Measurements from ENCODE around the gene ZBTB18. TPM values are rescaled to one million over a fixed set of nuclear protein-coding genes. Genes with fewer than 3 reads are reported as not detected.

ZBTB18 gene
- polyA plus RNA-seq, 3 donors, result 3.0 to 45.5 (median 3.6) TPM

DNA sequence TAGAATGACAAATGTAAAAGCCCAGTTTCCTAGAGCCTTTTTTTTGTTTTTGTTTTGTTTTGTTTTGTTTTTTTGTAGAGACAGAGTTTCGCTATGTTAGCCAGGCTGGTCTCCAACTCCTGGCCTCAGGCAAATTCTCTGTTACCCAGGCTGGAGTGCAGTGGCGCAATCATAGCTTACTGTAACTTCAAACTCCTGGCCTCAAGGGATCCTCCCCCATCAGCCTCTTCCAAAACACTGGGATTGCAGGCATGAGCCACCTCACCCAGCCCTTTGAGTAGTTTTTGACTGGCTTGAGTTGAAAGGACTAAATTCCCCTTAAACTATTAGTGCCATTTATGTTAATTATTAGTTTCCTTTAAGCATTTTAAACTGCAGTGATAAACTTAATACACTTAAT is 28.8 kb upstream of the ZBTB18 start:
- H3K4me3 Mint-ChIP-seq, result no peak overlapping the region
- H3K79me2 ChIP-seq (ENCODE audit: insufficient read depth, low read length), result no peaks in the 10 kb centered on the region
- no peaks in the 10 kb centered on the region for H3K36me3 Mint-ChIP-seq
- H3K27me3 Mint-ChIP-seq (ENCODE audit: low read depth in 3 of 3), result peaks cover 2 to 5% (median 4%) of the 10 kb centered on the region in 3 donors
- H3K27ac Mint-ChIP-seq, result no peak overlapping the region
- no peak for DNase-seq
- peaks cover 10% of the 10 kb centered on the region for H3K4me1 Mint-ChIP-seq
- peaks cover 0 to 3% (median 0%) of the 10 kb centered on the region in 7 donors for H3K9me3 Mint-ChIP-seq
- intact Hi-C loops (cut with micrococcal nuclease), result no loop called here
- H3K27me3 ChIP-seq (ENCODE audit: control insufficient read depth in 2 of 2, insufficient read depth in 2 of 2, low read length in 2 of 2), result no peaks in the 10 kb centered on the region
- no peak overlapping the region for H2AFZ ChIP-seq (ENCODE audit: insufficient read depth, low read depth, low read length, poor library complexity, severe bottlenecking)
- H3K4me1 ChIP-seq (ENCODE audit: control insufficient read depth in 1 of 2, insufficient read depth in 2 of 2, low read length in 2 of 2), result peaks cover 2 to 8% of the 10 kb centered on the region in 2 donors
- no peak overlapping the region for H3K4me3 ChIP-seq (replicated peaks in 1 of 3; ENCODE audit: low read depth in 2 of 3, low read length in 3 of 3)
- TF ChIP-seq, protein P1, sequence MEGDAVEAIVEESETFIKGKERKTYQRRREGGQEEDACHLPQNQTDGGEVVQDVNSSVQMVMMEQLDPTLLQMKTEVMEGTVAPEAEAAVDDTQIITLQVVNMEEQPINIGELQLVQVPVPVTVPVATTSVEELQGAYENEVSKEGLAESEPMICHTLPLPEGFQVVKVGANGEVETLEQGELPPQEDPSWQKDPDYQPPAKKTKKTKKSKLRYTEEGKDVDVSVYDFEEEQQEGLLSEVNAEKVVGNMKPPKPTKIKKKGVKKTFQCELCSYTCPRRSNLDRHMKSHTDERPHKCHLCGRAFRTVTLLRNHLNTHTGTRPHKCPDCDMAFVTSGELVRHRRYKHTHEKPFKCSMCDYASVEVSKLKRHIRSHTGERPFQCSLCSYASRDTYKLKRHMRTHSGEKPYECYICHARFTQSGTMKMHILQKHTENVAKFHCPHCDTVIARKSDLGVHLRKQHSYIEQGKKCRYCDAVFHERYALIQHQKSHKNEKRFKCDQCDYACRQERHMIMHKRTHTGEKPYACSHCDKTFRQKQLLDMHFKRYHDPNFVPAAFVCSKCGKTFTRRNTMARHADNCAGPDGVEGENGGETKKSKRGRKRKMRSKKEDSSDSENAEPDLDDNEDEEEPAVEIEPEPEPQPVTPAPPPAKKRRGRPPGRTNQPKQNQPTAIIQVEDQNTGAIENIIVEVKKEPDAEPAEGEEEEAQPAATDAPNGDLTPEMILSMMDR (IDR thresholded peaks at IDR 0.05), result no peak
- H3K9me3 ChIP-seq (replicated peaks in 1 of 2; ENCODE audit: control insufficient read depth in 1 of 2, insufficient read depth in 1 of 2, low read length in 2 of 2), result no peaks in the 10 kb centered on the region
- no peaks in the 10 kb centered on the region for H4K20me1 ChIP-seq (ENCODE audit: insufficient read depth, low read length)
- H3K36me3 ChIP-seq (replicated peaks in 1 of 2; ENCODE audit: control insufficient read depth in 1 of 2, insufficient read depth in 2 of 2, low read length in 2 of 2), result no peaks in the 10 kb centered on the region
- H3K27ac ChIP-seq (ENCODE audit: low read depth in 1 of 2, low read length in 2 of 2), result no peak overlapping the region
- H3K9ac ChIP-seq (ENCODE audit: insufficient read depth, low read length, poor library complexity, severe bottlenecking), result no peak overlapping the region
- no CpG with 5 or more reads among the region's 2 CpGs for WGBS (ENCODE audit: insufficient coverage)
- H3K4me2 ChIP-seq (replicated peaks; ENCODE audit: extremely low read depth, low read length, poor library complexity, severe bottlenecking), result no peak overlapping the region

DNA sequence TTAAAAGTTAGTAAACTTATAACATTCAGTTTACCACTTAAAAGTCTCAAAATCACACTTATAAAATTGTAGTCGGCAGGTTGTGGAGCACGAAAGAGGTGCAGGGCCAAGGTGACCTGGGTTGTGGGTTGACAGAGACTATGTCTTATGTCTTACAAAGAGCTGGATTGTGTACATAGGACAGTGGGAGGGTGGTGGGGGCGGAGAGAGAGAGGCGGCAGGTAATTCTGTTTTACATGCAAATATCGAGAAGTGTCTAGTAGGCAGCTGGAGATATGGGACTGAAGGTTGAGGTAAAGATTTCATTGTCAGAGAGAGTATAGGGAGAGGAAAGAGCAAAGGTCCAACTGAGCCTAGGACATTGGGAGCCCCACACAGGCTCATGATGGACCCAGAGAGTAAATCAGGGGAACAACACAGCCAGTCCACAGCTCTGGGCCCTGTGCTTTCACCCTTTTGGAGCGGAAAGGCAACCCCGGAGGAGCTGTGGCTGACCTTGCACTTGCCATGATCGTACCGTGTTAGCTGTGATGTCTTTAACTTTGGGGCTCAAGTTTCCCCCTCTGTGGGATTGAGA is 28.1 kb upstream of the ZBTB18 start:
- peaks cover 0 to 3% (median 0%) of the 10 kb centered on the region in 7 donors for H3K9me3 Mint-ChIP-seq
- H3K27me3 Mint-ChIP-seq (ENCODE audit: low read depth in 3 of 3), result peaks cover 2 to 7% (median 5%) of the 10 kb centered on the region in 3 donors
- H3K79me2 ChIP-seq (ENCODE audit: insufficient read depth, low read length), result no peaks in the 10 kb centered on the region
- H3K9me3 ChIP-seq (replicated peaks in 1 of 2; ENCODE audit: control insufficient read depth in 1 of 2, insufficient read depth in 1 of 2, low read length in 2 of 2), result no peaks in the 10 kb centered on the region
- no peaks in the 10 kb centered on the region for H3K27me3 ChIP-seq (ENCODE audit: control insufficient read depth in 2 of 2, insufficient read depth in 2 of 2, low read length in 2 of 2)
- no peak overlapping the region for H3K4me3 Mint-ChIP-seq
- peaks cover 10% of the 10 kb centered on the region for H3K4me1 Mint-ChIP-seq
- intact Hi-C loops (cut with micrococcal nuclease), result no loop called here
- H3K4me2 ChIP-seq (replicated peaks; ENCODE audit: extremely low read depth, low read length, poor library complexity, severe bottlenecking), result no peak overlapping the region
- WGBS (ENCODE audit: insufficient coverage), result 100% methylated on average over 6 of the region's 9 CpGs
- peaks cover 2 to 8% of the 10 kb centered on the region in 2 donors for H3K4me1 ChIP-seq (ENCODE audit: control insufficient read depth in 1 of 2, insufficient read depth in 2 of 2, low read length in 2 of 2)
- H3K27ac ChIP-seq (ENCODE audit: low read depth in 1 of 2, low read length in 2 of 2), result no peak overlapping the region
- H3K27ac Mint-ChIP-seq, result no peak overlapping the region
- H3K36me3 Mint-ChIP-seq, result no peaks in the 10 kb centered on the region
- no peak overlapping the region for H2AFZ ChIP-seq (ENCODE audit: insufficient read depth, low read depth, low read length, poor library complexity, severe bottlenecking)
- DNase-seq, result no peak
- H3K4me3 ChIP-seq (replicated peaks in 1 of 3; ENCODE audit: low read depth in 2 of 3, low read length in 3 of 3), result no peak overlapping the region
- no peak overlapping the region for H3K9ac ChIP-seq (ENCODE audit: insufficient read depth, low read length, poor library complexity, severe bottlenecking)
- H4K20me1 ChIP-seq (ENCODE audit: insufficient read depth, low read length), result no peaks in the 10 kb centered on the region
- TF ChIP-seq, protein P1 (IDR thresholded peaks at IDR 0.05), result no peak
- no peaks in the 10 kb centered on the region for H3K36me3 ChIP-seq (replicated peaks in 1 of 2; ENCODE audit: control insufficient read depth in 1 of 2, insufficient read depth in 2 of 2, low read length in 2 of 2)

Data from CD14-positive monocyte (primary cell).